HG03432 (cell line): ENCODE results near the gene PTGDS.
A peak's percentile ranks its signal among the peaks of the same experiment; 100 is the strongest.

Source experiments
- ATAC-seq: cut with Tn5 transposase; IDR thresholded peaks from one replicate; pipeline ENCODE4 v1.9.1; 2021; ENCODE audit warnings: mild to moderate bottlenecking, moderate library complexity; ENCODE audit not compliant: unreplicated experiment

PTGDS gene

GRCh38 chr9:137020771-137021567, 43.7 kb downstream of the PTGDS start:
- ATAC-seq: no peak

- no peak for ATAC-seq
Observed at GRCh38 chr9:137021568-137021978, 44.3 kb downstream of the PTGDS start.

- ATAC-seq: no peak
Observed at GRCh38 chr9:137021979-137022661, 44.8 kb downstream of the PTGDS start.

- no peak for ATAC-seq
Observed at GRCh38 chr9:137022662-137023008, 45.3 kb downstream of the PTGDS start.

- no peak for ATAC-seq
Observed at GRCh38 chr9:137023157-137023556, 45.9 kb downstream of the PTGDS start.

- no peak for ATAC-seq
Observed at GRCh38 chr9:137023583-137023991, 46.3 kb downstream of the PTGDS start.

- ATAC-seq: no peak
Observed at GRCh38 chr9:137025517-137025966, 48.2 kb downstream of the PTGDS start.

GRCh38 chr9:137026384-137026783, 49.1 kb downstream of the PTGDS start:
- no peak for ATAC-seq

- ATAC-seq: no peak
Observed at GRCh38 chr9:137026828-137027227, 49.5 kb downstream of the PTGDS start.

- ATAC-seq: no peak
Observed at GRCh38 chr9:137027369-137028262, 50.3 kb downstream of the PTGDS start, which contains the start of gene ABCA2. ABCA2 (minus strand) TSS chr9:137028237; CDS start chr9:137028140, 97 bp downstream.

GRCh38 chr9:137028263-137029057, 51.2 kb downstream of the PTGDS start:
- ATAC-seq: peak; percentile 33

- no peak for ATAC-seq
Observed at GRCh38 chr9:137029058-137029936, 52.0 kb downstream of the PTGDS start.

- ATAC-seq: no peak
Observed at GRCh38 chr9:137030006-137030405, 52.7 kb downstream of the PTGDS start.

GRCh38 chr9:137030538-137031527, 53.5 kb downstream of the PTGDS start:
- no peak for ATAC-seq
